Measurements from ENCODE around the gene ACACA.
A peak's percentile ranks its signal among the peaks of the same experiment; 100 is the strongest.
"Not testable (repeated sequence)": the region's sequence is repeated elsewhere in the genome, so short reads cannot be mapped to it uniquely, and the experiment has no call there.

The ACACA gene

DNA sequence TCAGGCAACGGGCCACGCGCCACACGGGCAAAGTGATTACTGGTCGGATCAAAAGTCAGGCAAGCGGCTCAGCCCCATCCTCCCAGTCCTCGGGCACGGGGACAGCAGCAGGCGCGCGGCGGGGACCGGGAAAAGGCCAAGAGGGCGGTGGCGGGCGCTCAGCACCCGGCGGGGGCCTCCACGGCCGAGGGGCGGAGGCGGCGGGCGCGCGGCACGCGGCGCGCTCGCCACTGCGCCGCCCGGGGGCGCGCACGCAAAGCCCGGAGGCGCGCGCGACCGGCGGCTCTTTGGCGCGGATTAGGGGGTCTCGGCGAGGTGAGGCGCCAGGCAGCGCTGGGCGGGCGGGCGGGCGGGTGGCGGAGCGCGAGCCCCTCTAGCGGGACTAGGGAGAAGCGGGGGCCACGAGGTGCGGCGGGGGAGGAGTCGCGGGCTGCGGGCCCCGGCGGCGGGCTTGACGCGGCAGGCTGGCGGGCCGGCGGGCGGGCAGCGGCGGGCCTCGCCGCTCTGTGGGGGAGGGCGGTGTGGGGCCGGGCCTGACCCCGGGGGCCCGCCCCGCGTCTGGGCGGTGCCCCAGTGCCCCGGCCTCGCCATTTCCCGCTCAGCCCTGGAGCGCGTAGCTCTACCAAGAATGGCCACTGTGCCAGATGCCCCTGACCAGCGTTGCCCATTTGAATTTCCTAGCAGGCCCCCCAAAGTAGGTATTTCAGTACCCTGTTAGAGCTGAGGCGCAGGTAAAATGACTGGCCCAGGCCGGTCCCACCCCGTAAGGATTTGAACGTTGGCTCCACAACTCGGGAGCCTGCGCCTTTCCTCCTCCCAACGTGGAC, at the start of gene ACACA, which contains the start of gene TADA2A:
Gene ACACA, minus strand, starts transcription at position 202 of the 827 bp plus-strand sequence. CDS start 537 bp downstream, outside the sequence.
Gene TADA2A, plus strand, starts transcription at position 252 of the 827 bp plus-strand sequence. CDS start 4,480 bp downstream, outside the sequence.
- peak; percentile 74 for DNase-seq (ENCODE audit: low spot score)

DNA sequence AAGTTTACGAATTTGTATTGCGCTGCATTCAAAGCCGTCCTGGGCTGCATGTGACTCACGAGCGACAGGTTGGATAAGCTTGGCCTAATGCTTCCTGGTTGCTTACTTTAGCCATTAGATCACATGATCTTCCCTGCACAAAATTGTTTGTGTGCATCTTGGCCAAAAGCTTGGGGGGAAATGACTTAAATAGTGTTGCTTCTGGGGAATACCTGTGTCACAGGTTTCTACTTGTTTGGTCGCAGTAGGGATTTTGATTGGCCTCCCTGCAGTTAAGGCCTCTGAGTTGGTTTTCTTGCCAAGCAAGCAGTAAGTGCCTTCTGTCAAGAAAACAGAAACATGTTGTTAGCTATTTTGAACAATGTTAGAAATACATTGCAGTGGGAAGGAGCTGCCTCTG, 43.5 kb upstream of the ACACA start:
- no peak for DNase-seq (ENCODE audit: low spot score)

DNA sequence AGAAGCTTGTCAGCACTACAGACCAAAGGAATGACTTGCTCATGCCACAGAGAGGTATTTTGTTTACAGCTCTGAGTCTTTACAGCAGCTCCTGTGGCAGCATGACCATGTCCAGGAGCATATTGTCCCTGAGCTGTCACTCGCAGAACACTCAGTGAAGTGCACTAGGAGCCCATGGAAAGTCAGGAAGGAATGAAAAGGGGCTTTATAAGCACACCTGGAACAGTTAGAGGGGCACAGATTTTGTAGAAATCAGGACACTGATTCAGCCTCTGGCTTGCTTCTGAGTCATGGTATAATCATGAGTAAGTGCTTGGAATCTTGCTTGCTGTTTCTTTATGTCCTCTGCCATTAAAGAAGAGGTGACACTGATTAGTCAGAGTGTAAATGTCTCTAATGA, 41.0 kb upstream of the ACACA start:
- DNase-seq (ENCODE audit: low spot score) = no peak

DNA sequence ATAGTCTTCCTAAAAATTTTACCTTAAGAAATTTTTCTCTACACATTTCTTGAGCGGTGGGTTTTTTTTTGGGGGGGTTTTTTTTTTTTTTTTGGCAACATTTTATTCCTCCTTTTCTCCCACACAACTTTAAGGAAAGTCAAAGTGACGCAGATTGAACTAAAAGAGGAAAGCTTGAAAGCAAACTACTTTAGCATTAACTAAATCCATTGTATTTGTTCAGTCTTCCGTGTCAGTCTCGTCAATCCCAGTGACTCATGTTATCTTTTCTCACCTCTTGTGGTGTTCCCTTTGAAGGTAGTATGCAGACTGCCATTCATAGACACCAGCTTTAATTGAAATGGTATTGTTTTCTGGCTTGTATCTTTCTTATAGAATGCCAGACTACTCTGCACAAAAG, 39.4 kb upstream of the ACACA start:
- DNase-seq (ENCODE audit: low spot score) = peak; percentile 68

DNA sequence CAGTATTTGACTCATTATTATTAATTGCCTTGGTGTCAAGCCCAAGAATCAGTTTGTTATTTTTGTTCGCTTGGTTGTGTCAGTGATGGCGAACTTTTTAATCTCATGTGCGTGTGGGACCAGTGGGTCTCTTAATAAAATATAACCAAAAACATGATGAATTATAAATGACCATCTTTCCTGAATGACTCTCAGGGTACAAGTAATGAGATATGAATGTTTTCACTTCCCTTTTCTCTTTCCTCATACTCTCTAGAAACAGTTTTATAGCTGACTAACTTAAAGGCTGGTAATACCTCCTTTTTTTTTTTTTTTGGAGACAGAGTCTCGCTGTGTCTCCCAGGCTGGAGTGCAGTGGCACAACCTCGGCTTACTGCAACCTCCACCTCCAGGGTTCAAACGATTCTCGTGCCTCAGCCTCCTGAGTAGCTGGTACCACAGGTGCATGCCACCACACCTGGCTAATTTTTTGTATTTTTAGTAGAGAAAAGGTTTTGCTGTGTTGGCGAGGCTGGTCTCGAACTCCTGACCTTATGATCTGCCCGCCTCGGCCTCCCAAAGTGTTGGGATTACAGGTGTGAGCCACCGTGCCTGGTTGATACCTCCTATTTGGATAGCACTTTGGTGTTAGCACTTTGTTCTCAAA, 34.9 kb upstream of the ACACA start:
- not testable (repeated sequence) for DNase-seq (ENCODE audit: low spot score)

DNA sequence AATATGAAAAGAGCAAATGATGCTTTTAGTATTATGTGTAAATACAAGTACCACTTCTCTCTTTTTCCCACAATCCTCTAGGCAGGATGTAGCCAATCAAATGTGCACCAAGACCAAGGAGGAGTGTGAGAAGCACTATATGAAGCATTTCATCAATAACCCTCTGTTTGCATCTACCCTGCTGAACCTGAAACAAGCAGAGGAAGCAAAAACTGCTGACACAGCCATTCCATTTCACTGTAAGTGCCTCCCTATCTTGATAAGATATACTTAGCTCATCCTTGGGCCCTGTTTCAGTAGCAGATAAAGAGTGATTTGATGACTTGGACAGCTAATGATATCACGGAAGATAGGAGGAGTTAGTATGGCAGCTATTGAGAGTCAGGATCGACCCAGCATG, 33.8 kb upstream of the ACACA start:
- DNase-seq (ENCODE audit: low spot score) = no peak

DNA sequence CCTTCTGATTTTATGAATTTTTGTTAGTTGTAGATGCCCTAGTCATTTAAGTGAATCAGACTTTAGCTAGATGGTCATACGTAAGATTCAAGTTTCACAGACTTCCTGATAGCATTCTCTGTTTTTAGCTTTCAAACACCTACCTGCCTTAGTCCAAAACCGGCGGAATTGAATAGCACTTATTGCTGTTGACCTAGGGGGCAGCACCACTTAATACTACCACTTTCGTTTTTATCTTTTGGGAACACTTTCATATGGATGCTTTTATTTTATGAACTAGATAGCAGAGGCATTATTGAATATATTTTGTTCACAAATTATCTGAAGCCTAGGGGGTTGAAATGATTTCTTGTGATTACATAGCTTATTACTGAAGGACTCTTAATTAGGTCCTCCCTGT, 31.5 kb upstream of the ACACA start:
- no peak for DNase-seq (ENCODE audit: low spot score)

DNA sequence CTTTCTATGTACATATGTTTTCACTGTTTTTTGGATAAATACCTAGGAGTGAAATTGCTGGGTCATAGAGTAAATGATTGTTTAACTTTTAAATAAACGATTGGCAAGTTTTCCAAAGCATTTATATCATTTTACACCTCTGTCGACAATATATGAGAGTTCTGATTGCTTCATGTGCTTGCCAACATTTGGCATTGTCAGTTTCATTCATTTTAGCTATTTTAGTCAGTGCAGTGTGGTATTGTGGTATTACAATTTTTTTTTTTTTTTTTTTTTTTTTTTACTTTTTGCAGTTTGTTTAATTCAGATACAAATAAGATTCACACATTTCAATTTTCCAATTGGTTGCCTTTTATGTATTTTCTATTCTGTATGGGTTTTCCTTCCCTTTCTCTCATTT, 26.0 kb upstream of the ACACA start:
- no peak for DNase-seq (ENCODE audit: low spot score)

DNA sequence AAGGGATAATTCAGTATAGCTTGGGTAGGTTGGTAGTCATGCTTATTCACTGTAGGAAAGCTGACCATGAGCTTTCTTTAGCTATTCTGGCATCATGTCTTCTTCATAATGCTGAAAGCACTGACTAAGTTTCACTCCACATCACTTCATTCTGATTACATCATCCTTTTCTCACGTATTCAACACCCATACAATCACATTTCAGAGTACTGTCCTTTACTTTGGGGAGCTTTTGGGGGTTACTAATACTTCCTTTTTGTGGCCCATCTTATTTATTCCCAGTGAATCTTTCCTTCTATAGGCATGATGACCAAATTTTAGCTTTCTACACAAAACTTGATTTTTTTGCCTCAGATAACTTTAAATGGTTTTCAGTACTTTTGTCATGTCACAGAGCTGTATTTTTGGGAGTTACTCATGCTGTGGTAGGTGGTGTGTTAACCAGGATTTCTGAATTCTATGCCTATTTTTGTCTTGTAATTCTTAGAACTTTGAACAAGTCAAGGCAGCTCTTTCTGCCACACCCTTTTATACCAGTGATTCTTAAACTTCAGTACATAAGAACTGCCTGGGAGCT, 23.5 kb upstream of the ACACA start:
- DNase-seq (ENCODE audit: low spot score) = peak; percentile 59

DNA sequence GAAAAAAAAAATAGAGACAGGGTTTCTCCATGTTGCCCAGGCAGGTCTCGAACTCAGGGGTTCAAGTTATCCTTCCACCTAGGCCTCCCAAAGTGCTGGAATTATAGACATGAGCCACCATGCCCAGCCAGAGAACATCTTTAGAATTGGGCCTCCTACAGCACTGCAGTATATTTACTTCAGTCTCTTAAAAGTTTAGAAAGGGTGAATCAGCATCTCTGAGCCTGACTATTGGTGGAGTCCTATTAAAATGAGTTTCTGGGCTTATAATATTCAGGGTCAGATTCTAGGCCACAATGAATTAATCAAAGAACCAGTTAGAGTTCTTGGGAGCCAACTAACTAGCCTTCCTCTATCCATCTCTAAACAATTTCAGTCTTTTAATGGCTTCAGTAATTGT, 22.8 kb upstream of the ACACA start:
- no peak for DNase-seq (ENCODE audit: low spot score)

DNA sequence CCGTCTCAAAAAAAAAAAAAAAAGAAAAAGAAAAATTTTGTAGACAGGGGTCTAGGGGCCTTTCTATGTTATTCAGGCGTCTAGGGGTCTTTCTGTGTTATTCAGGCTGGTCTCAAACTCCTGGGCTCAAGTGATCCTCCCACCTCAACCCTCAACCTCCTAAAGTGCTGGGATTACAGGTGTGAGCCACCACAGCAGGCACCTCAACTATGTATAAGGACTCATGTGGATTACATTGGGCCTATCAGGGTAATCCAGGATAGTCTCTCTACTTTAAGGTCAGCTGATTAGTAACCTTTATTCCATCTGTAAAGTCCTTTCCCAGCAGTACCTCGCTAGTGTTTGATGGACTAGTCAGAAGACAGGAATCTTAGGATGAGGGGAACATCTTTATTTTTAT, 22.4 kb upstream of the ACACA start:
- DNase-seq (ENCODE audit: low spot score) = no peak

DNA sequence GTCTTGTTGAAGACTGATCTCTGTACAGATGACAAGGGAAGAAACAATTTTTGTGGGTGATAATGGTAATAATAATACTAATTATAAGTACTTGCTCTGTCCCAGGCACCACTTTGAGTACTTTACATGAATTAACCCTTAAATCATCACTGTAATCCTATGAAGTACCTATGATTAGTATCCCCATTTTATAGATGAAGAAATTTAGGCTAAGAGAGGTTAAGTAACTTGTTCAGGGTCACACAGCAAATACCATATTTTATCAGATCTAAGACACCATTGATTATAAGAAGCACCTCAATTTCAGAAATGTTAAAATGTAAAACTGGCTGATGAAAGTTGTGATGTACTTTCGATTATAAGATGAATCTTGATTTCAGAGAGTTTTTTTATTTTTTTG, 18.6 kb upstream of the ACACA start:
- no peak for DNase-seq (ENCODE audit: low spot score)

DNA sequence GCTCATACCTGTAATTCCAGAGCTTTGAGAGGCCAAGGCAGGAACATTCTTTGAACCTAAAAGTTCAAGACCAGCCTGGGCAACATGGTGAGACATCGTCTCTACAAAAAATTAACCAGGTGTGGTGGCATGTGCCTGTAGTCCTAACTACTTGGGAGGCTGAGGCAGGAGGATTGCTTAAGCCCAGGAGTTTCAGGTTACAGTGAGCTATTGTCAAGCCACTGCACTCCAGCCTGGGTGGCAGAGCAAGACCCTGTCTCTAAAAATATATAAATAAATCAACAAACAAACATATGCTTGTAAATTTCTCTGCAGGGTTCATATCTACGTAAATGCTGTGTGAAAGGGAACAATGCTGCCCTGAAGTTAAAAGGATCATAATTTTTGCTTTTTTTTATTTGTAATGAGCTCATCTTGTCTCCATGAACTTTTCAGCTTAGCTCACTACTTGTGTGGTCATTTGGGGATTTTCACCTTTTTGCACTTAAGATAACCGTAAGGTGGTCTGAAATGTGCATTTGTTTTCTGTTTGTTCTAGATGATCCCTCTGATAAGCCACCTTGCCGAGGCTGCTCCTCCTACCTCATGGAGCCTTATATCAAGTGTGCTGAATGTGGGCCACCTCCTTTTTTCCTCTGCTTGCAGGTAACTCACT, 16.5 kb upstream of the ACACA start:
- DNase-seq (ENCODE audit: low spot score) = no peak

DNA sequence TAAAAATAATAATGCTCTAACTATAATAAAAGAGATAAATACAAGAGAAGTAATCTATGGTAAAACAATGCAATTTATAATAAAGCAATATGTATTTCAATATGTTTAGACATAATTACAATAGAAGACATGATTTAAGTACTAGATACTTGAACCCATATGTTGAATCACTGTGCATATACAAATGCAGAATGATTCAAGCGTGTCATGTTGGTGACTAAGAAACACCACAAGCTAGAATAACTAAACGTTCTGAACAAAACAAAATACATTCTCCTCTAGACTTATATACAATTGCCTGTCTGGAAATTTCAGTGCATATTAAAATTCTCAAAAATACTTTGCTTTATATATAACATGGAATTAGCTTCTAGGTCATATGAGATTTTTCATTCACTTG, 11.2 kb upstream of the ACACA start:
- DNase-seq (ENCODE audit: low spot score) = no peak

DNA sequence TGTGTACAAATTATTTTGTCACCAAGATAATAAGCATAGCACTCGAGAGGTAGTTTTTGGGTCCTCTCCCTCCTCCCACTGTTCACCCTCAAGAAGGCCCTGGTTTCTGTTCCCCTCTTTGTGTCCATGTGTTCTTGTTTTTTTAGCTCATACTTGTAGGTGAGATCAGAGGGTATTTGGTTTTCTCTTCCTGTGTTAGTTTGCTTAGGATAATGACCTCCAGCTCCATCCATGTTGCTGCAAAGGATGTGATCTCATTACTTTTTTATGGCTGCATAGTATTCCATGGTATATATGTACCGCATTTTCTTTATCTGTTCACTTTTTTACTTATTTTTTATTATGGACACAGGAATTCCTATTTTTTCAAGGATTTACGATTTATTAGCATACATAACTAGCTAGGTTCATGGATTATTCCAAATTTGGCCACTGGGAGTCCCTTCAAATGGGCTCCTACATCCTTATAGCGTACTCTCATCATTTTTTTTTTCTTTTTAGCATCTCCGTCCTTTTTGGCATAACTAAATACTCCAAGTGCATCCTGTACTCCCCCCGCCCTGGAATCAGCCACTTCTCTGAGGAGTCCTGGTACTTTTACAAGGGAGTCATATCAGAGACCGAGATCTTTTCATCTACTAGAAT, 7.4 kb upstream of the ACACA start:
- DNase-seq (ENCODE audit: low spot score) = no peak

DNA sequence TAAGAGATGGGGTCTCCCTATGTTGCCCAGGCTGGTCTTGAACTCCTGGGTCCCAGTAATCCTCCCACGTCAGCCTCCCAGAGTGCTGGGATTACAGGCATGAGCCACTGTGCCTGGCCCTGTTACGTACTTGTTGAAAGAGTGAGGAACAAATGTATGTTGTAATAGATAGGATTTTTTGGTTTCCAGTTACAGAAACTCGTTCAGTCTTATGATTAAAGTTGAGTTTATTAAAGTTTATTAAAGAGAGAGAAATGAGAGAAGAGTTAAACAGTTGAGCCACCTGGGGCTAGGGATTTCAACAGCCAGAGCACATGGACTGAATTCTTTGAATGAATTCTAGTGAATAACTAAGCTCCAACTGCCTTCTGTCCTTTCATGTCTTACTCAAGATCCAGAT, 3.7 kb upstream of the ACACA start:
- no peak for DNase-seq (ENCODE audit: low spot score)

DNA sequence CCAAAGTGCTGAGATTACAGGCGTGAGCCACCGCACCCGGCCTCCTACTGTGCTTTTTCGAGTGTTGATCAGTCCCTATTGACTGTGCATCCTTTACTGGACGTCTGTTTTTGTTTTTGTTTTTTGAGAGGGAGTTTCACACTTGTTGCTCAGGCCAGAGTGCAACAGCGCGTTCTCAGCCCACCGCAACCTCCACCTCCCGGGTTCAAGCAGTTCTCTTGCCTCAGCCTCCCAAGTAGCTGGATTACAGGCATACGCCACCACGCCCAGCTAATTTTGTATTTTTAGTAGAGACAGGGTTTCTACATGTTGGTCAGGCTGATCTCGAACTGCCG, 1.5 kb upstream of the ACACA start:
- not testable (repeated sequence) for DNase-seq (ENCODE audit: low spot score)

DNA sequence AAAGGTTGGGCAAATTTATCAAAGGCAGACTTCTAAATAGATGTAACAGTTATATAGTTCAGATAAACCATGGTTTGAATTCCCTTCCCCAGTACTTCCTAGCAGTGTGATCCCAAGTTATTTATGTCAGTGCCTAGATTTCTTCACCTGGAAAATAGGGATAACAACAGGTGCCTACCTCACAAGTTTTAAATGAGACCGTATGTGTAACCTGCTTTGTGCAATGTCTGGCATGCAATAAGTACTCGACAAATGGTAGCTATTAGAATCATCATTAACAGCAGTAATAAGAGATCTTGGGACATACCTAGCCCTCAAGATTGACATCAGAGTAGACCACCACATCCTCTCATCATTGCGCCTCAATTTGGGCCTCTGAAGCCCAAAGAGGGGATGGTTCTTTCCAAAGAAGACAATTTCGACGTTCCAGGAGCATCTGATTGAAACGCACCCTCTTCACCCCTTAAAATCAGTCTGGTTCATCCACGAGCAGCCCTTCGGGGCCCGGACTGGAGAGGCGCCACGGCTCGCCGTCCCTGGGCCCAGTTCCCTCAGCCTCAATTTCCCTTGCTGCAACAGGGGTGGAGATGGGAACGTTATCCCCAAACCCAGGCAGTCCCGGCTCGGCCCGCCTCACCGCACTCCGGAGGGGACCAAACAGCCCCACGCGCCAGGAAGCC, 541 bp downstream of the ACACA start:
- no peak for DNase-seq (ENCODE audit: low spot score)

DNA sequence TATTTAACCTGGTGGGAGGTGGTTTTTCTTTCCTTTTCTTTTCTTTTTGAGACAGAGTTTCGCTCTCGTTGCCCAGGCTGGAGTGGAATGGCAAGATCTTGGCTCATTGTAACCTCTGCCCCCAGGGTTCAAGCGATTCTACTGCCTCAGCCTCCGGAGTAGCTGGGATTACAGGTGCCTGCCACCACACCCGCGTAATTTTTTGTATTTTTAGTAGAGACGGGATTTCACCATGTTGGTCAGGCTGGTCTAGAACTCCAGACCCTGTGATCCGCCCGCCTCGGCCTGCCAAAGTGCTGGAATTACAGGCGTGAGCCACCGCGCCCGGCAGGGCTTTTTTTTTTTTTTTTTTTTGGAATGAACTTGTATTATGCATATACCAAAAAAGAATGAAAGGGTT, 1.1 kb downstream of the ACACA start:
- not testable (repeated sequence) for DNase-seq (ENCODE audit: low spot score)

DNA sequence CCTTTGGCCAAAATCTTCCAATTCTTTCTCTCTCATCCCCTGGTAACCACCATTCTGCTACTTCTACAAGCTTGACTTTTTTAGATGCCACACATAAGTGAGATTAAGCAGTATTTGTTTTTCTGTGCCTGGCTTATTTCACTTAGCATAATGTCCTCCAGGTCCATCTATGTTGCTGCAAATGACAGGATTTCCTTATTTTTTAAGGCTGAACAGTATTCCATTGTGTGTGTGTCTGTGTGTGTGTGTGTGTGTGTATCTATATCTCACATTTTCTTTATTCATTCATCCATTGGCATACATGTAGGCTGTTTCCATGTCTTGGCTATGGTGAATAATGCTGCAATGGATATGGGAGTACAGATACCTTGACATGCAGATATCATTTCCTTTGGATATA, 6.1 kb downstream of the ACACA start:
- no peak for DNase-seq (ENCODE audit: low spot score)

DNA sequence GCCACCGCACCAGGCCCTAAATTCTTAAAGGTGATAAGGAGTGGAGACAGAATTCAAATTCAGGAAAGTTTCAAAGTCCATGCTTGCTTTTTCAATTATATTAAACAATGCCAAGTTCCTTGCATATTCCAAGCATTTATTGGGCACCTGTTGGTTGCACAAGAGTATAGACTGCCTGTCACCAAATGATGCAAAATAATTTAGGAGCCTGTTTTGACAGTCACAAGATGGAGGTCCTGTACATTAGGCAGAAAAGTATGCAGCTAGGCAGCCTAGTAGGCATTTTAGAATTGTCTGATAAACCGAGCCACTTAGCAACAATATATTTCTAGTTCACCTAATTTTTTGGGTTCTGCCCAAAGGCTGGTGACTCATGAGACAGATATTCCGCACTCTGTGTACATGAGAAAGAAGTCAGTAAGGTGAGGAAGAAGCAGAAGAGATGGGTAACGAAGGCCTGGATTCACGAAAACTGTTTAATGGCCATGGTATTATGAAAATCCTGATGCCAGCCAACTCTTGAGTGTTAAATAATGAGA, 7.3 kb downstream of the ACACA start:
- DNase-seq (ENCODE audit: low spot score) = no peak

Data from putamen (tissue), 1 donor.